ENCODE data around the gene RMP24.
"Not testable (repeated sequence)": the region's sequence is repeated elsewhere in the genome, so short reads cannot be mapped to it uniquely, and the experiment has no call there.

RMP24 gene

DNA sequence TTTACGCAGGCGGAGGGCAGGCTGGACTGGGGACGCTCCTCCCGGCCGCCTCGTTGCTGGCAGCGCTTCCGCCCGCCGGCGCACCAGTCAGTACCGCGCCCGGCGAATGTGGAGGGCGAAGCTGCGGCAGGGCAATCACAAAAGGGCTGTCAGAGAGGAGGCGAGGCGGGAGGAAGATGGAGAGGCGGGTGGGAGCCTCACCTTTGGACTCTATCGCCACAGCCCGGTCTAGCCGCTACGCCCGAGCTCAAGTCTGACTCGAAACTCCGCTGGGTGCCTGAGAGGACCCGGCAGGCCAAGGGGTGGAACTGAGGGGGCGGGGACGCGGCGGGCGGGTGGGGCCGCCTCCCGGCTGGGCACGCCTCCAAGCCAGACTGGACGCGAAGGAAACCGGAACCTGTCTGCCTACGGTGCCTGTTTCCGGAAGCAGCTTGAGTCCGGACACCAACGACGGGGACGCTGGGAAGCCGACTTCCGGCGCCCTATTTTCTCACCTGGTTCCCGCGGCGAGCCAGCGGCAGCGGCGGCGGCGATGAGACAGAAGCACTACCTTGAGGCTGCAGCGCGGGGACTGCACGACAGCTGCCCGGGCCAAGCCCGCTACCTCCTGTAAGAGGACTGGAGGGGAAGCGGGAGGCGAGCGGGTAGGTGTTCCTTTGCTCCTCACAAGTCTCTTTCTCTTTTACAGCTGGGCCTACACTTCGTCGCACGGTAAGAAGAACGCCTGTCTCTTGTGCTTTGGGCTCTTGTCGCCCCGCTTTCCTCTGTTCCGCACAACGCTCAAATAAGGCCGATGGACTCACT lies at the start of gene RMP24:
TSS of gene RMP24 (plus strand) at position 483 of the 804 bp plus-strand sequence.
- DNase-seq: peak; percentile 99

DNA sequence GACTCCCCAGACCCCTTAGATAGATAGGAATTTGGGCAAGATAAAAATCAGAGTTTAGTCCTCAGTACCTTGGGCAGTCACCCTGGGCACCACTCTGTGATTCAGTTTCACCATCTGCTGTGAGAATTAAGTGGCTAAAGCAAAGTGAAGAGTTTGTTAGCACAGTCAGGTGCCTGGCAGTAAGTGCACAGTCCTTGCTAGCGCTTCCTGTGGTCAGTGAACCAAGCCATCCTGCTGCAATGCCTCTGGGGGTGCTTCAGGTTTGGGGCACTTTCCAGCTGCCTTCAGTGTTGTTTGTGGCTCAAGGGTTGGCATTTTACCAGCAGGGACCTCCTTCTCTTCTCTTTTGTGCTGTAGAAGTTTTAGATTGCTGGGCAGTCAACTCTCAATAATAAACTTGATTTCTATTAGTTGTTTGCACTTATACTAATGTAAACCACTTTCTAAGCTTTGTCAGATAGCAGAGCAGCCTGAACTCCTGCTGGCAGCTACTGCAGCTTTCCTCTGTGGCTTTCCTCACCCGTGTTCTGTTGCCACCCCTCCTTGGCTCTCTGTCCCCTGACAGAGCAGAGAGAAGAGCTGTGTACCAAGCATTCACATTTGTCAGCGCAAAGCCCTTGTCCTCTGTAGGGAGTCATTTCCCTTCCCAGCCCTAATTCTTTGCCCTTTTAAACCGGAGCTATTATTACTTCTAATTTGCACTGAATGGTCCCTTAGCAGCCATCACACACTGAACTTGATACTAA lies 48.4 kb upstream of the RMP24 start:
- DNase-seq: no peak

DNA sequence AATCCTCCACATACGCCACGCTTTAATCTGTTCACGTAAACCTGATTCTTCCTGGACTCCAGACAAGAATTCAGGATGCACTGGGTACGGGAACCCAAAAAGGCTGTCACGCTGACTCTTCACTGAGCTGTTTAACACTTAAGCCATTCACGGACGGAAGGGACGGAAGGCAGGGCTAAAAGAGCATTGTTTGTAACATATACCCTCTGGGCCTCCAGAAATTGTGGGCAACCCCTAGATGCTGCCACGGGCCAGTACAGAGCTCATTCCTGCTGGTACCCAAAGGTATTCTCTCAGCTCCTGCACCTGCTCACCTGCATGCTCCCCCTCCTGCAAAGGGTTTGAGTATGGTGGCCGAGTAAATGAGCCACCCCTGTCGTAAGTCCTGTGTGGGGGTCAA lies 45.6 kb upstream of the RMP24 start:
- DNase-seq: no peak

DNA sequence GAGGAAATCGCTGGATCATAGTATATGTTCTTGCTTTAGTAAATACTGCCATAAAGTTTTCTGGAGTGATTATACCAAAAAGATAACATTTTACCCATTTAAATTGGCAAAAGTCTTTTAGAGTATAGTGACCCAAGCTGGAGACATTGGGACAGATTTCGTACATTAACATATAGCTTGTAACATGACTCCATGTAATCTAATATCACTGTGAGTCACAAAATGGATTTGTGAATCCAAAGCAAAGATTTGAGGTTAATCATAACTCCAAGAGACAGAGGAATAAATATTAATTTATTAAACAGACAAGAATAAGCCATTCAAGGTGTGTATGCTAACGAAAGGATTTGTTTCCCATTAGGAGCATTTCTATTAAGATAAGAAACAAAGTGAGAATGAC lies 45.0 kb upstream of the RMP24 start:
- no peak for DNase-seq

DNA sequence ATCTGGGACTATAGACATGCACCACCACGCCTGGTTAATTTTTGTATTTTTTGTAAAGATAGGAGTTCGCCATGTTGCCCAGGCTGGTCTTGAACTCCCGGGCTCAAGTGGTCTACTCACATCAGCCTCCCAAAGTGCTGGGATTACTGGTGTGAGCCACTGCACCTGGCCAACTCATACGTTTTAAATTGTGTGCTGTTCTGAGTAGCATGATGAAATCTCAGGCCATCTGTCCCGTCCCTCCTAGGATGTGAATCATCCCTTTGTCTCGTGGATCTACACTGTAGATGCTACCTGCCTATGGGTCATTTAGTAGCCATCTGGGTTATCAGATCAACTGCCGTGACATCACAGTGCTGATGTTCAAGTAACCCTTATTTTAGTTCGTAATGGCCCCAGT lies 38.5 kb upstream of the RMP24 start:
- DNase-seq: no peak

DNA sequence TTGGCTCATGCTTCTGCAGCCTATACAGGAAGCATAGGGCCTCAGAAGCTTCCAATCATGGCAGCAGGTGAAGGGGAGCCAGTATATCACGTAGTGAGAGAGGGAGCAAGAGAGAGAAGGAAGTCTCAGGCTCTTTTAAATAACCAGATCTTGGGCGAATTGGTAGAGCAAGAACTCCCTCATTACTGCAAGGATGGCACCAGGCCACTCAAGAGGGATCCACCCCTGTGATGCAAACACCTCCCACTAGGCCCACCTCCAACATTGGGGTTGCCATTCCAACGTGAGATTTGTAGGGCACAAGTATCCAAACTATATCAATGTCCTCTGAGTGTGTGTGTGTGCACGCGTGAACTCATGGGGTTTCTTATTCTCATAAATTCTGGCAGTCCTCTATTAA lies 37.6 kb upstream of the RMP24 start:
- DNase-seq: no peak

DNA sequence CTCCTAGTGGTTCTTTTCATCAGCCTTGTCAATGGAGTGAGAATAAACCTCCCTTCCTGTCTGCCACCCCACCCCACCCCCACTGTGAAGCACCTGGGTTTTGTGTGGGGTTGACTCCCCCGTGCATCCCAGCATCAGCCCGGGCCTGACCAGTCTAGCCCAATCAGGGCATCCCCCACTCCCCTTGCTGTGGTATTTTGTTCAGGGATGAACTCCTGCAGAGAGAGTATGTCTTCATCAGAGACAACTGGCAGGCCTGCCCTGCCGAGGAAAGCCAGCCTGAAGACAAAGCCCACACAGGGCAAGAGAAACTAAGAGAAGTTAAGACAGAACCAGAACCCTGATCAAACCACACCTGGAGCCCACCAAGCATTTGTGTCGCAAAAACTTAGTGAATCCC lies 36.7 kb upstream of the RMP24 start:
- DNase-seq: no peak

DNA sequence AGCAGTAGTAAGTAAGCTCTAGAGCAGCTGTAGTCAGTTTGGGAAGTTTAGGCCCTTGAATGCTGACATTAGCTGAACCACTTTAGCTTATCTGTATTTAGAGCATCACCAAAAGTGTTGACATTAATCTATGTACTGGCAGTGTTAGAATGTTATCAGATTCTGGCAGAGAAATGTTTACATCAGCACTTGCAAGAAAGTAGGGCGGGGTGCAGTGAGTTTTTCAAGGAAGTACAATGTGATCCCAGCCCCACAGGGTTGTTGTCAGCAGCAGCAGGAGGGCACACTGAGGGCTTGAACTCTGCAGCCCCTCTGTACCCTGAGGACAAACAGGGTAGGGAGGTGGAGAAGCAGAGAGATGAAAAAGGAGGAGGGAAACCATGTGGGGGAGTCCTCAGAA lies 35.5 kb upstream of the RMP24 start:
- no peak for DNase-seq

DNA sequence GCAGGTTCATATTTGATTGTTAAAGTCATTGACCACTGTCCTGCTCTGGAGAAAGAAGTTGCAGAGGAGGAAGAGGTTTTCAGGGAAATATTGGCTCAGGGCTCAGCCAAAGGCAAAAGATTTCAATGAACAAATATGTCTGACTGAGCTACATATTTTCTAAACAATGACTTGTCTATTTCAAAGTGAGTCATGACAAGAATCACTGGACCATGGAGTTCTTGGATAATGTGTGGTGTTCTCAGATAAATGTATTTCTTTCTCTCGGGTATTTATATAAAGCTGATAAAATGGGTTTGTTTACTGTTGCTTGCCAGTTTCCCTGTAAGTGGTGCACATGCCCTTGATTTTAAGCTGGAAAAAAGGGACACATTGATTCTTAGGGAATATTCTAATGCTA lies 34.3 kb upstream of the RMP24 start:
- DNase-seq: no peak

DNA sequence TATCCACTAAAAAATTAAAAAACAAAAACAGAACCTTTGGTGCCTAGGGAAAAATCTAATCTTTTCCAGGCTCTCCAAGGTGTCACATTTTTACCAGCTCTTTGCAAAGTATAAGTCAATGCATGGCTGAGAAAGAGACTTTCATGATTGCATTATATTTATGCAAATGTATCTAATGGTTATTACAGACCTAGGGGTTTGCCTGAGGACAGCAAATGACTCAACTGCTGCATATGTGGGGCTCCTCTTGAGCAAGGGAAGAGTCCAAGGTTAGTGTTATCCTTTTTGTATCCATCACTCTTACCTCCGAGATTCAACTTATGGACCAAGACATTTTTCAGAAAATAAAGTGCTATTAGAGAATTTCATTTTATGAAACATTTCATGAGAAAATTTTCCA lies 33.9 kb upstream of the RMP24 start:
- no peak for DNase-seq

DNA sequence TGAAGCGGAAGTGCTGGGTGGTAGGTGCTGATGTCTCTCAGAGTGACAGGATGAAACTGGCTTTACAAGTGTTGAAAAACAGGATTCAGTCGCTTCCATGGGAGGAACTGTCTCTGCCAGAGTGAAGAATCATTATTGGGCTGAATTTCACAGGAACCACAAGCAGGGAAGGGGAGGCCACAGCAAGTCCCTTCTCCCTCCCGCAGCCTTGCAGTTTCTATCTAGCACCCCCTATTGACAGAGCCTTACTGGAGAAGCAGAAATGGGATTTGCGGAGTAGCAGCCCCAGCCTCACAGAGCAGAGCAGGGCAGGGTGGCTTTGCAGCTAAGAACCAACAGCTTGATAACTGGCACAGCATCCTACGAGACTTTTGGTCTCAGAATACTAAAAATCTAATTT lies 33.3 kb upstream of the RMP24 start:
- no peak for DNase-seq

DNA sequence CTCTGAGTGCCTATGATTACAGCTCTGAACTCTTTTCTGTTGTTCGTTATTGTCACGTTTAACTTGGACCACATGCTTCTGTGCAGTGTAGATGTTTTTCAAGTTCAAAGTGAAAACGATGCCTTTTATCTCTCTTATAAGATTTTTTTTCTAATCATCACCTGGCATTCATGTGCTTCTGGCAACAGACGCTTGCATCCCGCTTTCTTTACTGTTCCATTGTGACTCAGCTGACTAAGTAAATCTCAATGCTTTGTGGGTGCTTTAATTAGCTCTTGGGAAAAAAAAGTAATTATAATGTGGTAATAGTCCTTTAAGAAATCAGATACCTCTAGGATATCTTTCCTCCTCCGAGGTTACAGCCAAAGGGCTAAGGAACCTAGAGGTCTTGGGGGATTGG lies 31.2 kb upstream of the RMP24 start:
- DNase-seq: no peak

DNA sequence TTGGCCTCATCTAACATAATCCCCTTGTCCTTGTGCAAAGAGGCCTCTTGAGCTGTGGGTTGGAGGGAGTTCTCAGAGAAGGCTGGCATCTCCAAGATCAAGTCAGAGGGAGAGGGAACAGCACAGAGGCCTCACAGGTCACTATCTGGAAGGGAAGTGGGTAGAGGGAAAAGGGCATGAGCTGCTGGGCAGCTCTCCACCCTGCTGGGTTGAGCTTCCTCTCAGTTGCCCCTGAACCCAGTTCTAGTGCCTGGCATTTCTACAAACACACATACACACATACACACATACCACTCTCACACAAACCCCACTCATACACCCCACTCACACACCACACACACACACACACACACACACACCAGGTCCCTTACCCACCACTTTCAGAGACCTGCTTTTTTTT lies 30.3 kb upstream of the RMP24 start:
- DNase-seq: no peak

DNA sequence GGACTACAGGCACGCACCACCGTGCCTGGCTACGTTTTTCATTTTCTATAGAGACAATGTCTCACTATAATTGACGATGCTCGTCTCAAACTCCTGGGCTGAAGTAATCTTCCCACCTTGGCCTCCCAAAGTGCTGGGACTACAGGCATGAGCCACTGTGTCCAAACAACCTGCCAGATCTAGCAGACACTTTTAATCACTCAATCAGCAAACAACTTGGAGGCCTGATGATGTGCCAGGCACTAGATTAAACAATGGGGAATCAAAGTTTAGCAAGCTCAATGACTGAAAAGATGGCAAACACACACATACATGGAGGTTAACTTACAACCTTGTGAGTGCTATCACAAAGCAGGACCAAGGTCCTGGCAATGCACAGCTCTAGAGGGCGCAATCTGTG lies 29.8 kb upstream of the RMP24 start:
- DNase-seq: no peak

DNA sequence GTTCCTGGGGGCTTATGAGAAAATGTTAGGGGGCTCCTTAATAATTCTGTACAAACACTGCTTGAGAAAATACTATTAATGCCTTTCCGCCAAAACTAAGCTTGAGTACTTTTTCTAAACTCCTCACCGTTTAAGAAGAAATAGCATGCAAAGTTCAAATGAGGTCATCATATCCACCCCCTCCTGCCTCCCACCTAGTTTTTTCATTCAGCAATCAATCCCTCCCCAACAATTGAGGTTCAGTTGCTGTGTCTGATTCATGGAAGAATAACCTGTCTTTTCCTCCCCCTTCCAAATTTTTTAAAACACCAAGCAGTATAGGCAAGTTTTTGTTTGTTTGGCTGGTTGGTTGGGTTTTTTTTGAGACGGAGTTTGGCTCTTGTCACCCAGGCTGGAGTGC lies 24.4 kb upstream of the RMP24 start:
- no peak for DNase-seq

DNA sequence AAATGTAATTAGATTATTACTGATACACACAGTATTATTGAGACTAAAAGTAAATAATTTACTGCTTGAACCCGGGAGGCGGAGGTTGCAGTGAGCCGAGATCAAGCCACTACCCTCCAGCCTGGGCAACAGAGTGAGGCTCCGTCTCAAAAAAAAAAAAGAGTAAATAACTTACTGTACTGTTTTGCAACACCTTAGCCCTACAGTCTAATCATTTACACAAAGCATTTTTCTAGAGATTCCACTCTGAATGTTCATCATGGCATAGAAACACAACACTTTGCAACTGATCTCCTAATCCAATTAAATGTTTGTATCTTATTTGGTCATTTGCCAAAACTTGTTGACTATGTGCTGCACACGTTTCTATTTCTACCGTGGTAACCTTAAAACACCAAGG lies 23.4 kb upstream of the RMP24 start:
- no peak for DNase-seq

DNA sequence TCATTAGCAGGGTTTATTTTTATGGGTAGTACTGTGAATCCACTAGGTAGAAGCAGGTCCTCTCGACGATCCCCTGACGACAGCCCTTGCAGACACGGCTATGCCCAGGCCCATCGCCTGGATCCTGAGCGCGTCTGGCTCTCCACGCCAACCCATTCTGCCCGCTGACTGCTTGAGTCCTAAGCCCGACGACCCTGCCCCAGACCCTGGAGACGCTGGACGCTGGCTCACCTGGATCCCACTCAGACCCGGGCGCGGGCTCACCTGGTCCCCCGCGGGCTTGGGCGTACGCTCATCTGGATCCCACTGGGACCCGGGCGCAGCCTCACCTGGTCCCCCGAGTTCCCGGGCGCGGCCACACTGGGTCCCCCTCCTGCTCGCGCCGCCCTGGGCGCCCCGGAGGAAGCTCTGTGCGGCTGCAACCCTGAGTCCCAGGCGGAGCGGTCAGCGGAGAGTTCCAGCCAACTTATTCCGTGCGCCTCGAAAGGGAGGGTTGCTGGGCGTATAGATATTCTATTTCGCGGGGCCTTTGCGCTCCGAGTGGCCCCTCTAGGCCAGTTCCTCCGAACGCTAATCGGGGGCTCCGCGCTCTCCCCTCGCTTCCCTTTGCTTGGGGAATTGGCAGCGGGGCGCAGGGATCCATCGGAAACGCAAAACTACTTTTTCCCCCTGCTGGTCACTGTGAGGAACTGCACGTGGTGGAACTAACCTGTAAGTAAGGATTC lies 22.4 kb upstream of the RMP24 start:
- DNase-seq: peak; percentile 57

DNA sequence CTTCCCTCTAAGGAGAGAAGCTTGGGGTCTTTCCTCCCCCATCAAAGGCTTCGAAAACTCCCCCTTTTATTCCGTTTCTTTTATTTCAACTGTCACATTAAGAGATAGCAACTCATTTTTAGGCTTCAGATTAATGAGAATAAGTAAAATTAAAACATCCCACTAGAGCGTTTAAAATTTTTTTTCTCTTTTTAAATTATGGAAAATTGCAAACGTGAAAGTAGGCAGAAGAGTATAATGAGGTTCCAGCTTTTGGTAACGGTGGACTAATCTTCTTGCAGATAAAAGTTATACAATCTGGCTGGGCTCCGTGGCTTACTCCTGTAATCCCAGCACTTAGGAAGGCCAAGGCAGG lies 21.9 kb upstream of the RMP24 start:
- DNase-seq: no peak

DNA sequence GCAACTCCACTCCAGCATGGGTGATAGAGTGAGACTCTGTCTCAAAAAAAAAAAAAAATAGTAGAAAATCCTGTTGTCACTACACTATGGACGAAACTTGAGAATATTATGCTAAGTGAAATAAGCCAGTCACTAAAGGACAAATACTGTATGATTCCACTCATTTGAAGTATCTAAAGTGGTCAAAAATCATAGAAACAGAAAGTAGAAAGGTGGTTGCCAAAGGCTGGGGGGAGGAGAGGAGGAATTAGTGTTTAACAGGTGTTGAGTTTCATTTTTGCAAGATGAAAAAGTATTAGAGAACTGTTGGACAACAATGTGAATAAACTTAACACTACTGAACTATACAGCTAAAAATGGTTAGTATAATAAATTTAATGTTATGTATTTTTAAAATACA lies 18.8 kb upstream of the RMP24 start:
- no peak for DNase-seq

DNA sequence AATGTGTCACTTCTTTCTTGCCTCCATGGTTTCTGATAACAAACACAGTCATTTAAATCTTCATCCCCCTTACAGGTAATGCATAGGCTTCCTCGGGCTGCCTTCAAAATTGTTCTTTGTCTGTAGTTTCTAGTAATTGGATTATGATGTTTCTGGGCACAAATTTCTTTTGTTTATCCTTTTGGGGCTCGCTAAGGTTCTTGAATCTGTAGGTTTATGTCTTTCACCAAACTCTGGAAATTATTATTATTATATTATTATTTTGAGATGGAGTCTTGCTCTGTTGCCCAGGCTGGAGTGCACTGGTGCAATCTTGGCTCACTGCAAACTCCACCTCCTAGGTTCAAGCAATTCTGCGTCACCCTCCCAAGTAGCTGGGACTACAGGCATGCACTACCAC lies 16.3 kb upstream of the RMP24 start:
- no peak for DNase-seq

DNA sequence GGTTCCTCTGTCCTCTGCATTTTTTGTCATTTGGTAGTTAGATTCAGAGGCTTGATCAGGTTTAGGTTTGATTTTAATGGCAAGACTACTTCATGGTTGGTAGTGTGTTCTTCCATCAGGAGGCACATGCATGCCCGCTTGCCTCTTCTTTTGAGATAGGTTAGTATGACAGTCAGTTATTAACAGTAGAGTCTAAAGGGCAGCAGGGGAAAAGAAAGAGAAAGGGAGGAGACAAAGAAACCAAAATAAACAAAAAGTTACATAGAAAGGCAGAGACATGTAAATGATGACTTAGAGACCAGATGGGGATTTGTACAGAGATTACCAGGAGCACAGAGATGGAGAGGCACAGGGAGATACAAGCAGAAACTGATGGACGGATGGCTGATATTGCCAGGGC lies 10.2 kb upstream of the RMP24 start:
- DNase-seq: no peak

DNA sequence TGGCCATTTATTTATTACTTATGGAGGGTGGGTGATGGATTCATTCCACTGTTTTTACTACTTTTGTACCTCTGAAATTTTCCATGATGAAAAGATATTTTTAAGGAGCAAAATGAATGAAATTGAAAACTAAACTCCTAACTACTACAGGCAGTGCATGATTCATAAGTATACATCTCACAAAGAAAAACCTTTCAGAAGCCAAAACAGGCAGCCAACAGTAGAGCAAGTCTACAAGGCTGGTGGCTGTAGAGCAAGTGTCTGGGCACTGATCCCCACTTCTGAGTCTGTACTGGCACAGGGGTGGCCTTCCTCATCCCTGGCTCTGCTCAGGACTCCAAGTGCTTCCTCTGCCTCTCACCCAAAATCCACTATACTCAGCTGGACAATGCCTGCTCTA lies 8.2 kb upstream of the RMP24 start:
- no peak for DNase-seq

DNA sequence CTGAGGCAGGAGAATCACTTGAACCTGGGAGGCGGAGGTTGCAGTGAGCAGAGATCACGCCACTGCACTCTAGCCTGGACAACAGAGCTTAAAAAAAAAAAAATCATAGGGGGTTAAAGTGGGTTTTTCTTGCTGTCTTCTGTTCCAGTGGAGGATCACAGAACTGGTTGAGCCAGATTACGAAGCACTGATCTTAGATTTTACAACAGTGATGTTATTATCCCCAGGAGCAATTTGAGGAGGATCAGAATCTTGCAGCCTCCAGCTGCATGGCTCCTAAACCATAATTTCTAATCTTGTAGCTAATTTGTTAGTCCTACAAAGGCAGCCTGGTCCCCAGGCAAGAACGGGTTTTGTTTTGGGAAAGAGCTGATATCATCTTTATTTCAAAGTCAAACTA lies 4.6 kb upstream of the RMP24 start:
- DNase-seq: not testable (repeated sequence)

DNA sequence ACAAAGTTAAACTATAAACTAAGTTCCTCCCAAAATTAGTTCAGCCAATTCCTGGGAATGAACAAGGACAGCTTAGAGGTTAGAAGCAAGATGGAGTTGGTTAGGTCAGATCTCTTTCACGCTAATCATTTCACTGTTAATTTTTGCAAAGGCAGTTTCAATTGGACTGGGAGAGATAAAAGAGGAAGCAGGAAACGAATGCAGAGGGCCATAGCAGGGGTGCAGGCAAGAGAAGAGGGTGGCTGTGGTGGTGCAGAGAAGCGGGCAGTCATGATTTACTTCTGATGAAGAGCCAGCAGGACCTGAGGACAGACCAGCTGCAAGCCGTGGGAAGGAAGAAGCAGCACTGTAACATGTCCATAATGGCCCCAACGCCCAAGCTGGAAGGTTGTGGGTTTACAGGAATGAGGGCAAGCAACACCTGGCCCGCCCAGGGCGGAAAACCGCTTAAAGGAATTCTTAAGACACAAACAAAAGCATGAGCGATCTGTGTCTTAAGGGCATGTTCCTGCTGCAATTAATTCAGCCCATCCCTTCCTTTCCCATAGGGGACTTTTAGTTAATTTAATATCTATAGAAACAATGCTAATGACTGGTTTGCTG lies 4.1 kb upstream of the RMP24 start:
- no peak for DNase-seq

All from RPMI8226 (cell line).